DMS53 treated with DMSO at 0.1 percent for 48 hours (cell line): ENCODE measurements around the gene ITPK1.

Experiments
- DNase-seq: peaks from one replicate; lab custom pipeline; 2025; ENCODE audit not compliant: unreplicated experiment; lab: John Stamatoyannopoulos, UW

ITPK1 gene

DNA sequence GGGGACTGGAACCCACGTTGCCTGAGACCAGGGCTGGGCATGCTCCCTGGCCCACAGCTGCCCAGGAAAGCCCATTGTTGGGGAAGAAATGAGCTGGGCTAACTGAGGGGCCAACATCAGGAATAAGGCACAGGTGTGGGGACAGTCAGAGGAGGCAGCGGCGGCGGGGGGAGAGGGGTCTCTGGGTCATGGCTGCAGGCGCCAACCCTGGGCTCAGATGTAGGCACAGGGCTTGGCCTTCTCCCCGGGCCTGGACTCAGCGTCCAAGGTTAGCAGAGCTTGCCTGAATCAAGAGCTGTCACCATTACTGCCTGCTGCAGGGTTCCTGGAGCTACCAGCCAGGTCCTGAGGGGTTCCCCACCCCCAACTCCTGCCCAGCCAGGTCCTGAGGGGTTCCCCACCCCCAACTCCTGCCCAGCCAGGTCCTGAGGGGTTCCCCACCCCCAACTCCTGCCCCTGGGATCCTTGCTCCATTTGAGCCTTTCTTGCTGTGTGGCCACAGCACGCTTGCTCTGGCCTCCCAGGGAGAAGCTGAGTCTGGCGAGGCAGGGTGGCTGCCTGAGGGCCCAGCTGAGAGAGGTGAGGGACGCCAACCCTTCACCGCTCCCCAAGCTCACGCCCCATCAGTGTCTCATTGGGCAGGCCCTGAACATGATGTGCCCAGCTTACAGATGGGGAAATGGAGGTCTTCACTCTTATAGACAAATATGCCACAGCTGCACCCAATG is 186.6 kb downstream of the ITPK1 start:
- no peak for DNase-seq

- no peak for DNase-seq
These were observed 187.5 kb downstream of the ITPK1 start for GRCh38 chr14:92928258-92928629.

- DNase-seq, result no peak
These were observed 188.1 kb downstream of the ITPK1 start for GRCh38 chr14:92927349-92928257.

- DNase-seq, result no peak
These were observed 188.8 kb downstream of the ITPK1 start for GRCh38 chr14:92926931-92927330.

DNA sequence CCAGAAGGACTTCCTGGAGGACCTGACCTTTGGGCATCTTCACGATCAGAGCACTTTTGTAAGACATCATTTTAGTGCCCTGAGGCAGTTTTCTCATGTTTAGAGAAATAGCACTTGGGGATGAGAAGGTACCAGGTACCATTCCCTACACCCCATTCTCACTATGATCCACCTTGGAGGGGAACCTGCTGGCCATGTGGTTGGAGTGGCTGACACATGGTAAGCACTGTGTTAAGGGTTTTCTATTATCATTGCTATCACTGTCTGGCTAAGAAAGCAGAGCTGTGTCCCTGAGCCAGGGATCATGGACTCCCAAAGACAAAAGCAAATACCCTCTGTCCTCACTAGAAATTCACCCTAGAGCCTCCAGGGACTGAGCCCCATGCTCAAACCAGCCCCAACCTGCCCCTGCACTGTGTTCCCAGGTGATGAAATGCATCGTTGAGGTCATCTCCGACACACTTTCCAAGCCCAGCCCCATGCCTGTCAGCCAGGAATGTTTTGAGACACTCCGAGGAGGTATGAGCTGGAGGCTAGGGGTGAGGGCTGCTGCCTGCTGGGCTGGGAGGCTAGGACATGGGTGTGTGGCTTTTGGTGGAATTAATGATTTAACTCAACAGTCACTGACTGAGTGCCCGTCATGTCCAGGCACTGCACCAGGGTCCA is 189.4 kb downstream of the ITPK1 start:
- no peak for DNase-seq

- no peak for DNase-seq
These were observed 190.3 kb downstream of the ITPK1 start for GRCh38 chr14:92925446-92925845.

GRCh38 chr14:92924247-92924646 is 191.5 kb downstream of the ITPK1 start:
- no peak for DNase-seq

DNA sequence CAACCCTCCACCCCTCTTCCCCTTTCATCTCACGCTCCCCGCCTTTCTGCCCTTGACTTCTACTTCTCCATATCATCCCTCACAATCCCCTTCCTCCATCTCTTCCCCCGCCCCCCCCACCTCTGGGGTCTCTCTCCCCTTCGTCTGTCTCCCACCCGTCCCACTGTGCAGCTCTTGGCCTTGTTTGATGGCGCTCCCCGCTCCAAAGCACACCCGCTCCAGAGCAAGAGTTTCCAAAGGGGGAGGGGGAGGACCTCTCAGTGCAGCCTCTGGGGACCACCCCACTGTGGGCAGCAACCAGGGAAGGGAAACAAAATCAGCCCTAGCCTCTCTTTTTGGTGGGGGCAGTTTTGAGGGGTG is 192.0 kb downstream of the ITPK1 start:
- DNase-seq, result no peak

GRCh38 chr14:92922883-92923743 is 192.6 kb downstream of the ITPK1 start, which contains the start of gene CHGA:
Gene CHGA (plus strand): TSS chr14:92923150. CDS start chr14:92923360, 210 bp downstream.
- DNase-seq, result no peak

GRCh38 chr14:92922155-92922735 is 193.5 kb downstream of the ITPK1 start:
- no peak for DNase-seq

- DNase-seq, result no peak
These were observed 195.7 kb downstream of the ITPK1 start for GRCh38 chr14:92920001-92920400.

DNA sequence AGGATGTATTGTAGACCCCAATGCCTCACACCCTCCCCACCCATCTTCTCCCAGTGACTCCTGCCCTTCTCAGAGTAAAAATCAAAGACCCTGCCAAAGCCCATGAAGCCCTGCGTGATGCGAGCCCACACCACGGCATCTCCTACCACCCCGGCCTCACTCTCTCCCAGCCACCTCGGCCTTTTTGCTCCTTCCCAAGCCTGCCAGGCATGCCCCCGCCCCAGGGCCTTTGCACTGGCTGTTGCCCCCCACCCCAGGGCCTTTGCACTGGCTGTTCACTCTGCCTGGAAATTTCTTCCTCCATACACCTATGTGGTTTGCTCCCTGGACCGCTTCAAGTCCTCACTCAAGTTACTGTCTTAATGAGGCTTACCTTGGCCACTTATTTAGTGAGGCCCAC is 197.8 kb downstream of the ITPK1 start:
- no peak for DNase-seq

GRCh38 chr14:92917041-92917940 is 198.4 kb downstream of the ITPK1 start:
- no peak for DNase-seq

DNA sequence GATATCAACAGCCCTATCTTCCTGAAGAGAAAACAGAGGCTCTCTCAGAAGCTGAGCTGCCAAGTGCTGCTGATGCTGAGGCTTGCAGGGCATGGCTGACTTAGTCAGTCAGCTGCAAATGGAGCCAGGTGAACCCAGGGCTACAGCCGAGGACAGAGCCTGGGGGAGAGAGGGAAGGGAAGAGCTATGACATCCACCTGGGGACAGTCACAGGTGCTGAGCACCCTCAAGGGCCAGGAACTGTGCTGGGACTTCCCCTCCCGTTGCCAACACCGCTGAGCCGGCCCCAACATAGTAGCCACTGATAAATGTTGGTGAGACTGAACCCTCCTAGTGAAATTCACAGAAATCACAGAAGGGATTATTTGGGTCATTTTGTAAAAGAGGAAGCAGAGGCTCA is 199.5 kb downstream of the ITPK1 start:
- no peak for DNase-seq

DNA sequence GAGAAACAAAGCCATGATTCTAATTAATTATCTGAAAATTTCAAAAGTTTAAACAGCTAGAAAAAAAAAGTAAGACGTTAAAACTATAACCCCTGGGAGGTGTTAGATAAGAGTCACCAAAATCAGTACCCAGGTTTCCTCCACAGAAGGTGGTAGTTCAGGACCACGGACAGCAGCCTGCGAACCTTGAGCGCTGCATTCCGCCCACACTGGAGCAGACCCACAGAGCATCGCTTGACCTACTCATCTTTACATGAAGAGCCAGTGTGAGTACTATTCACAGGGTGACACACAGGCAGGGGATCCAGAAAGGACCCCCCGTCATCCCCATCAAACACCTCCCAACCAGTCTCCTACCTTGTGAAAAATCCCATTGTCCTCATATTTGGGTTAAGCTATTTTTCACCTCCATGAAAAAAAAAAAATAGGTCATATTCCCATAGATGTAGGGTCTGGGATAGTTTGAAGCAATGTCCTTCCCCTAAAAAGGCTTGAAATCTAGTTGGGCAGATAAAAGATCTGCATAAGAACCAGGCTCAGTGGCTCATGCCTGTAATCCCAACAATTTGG is 201.6 kb downstream of the ITPK1 start:
- no peak for DNase-seq

- no peak for DNase-seq
These were observed 208.3 kb downstream of the ITPK1 start for GRCh38 chr14:92907316-92907911.

GRCh38 chr14:92906823-92907222 is 208.9 kb downstream of the ITPK1 start:
- no peak for DNase-seq

GRCh38 chr14:92906420-92906819 is 209.3 kb downstream of the ITPK1 start:
- no peak for DNase-seq

GRCh38 chr14:92905667-92906066 is 210.1 kb downstream of the ITPK1 start:
- no peak for DNase-seq
